ENCODE measurements around the gene SUCLG1. TPM values are rescaled to one million over a fixed set of nuclear protein-coding genes. Genes with fewer than 3 reads are reported as not detected.

The SUCLG1 gene
- total RNA-seq, 1 donor from 2014 or later, result 74.2 TPM

- no peak for DNase-seq (ENCODE audit: low read depth in 2 of 2)
These were observed 2.2 kb upstream of the SUCLG1 start for GRCh38 chr2:84461310-84461709.

GRCh38 chr2:84460670-84461069 is 1.6 kb upstream of the SUCLG1 start:
- DNase-seq (ENCODE audit: low read depth in 2 of 2), result no peak

DNA sequence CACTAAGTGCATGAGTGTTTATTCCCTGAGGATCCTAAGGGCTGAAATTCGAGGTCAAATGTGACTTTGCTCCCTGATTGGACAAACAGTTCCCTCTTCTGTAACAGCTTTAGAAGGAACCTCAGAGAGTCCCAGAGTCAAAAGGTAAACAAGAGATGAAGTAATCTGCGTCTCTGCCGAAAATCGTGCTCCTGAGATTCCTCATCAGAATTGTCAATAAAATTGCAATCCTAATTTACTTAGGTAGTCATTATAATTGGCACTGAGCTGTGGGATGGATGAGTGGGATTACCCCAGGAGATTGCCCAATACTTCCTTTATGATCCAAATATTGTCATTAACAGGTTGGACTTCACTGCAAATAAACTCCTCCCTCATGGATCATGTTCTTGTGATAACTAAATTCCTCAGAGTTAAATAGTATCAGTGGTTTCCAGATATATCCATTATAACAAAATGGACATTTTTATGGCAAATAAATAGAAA is 907 bp upstream of the SUCLG1 start:
- DNase-seq (ENCODE audit: low read depth in 2 of 2), result no peak

- DNase-seq (ENCODE audit: low read depth in 2 of 2), result peak in 1 of 2 donors; percentile 19
These were observed 496 bp downstream of the SUCLG1 start for GRCh38 chr2:84458551-84459017.

- DNase-seq (ENCODE audit: low read depth in 2 of 2), result no peak
These were observed 1.4 kb downstream of the SUCLG1 start for GRCh38 chr2:84457686-84458085.

DNA sequence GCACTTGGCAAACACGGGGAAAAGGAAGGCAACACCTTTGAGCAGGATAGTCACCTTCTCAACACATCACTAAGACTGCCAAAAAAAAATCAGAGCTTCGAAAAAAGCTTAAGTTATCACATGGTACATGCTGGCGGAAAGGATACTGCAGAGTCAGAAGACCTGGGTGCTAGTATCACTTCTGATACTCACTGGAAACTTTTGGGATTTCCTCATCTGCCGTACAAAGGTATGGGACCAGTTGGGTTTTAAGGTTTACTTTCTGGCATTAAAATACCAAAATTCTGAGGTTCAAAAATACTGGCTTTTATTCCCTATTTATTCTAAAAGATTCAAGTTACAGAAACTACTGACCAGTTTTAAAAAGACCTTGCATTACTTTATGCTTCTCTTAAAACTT is 2.9 kb downstream of the SUCLG1 start:
- no peak for DNase-seq (ENCODE audit: low read depth in 2 of 2)

DNA sequence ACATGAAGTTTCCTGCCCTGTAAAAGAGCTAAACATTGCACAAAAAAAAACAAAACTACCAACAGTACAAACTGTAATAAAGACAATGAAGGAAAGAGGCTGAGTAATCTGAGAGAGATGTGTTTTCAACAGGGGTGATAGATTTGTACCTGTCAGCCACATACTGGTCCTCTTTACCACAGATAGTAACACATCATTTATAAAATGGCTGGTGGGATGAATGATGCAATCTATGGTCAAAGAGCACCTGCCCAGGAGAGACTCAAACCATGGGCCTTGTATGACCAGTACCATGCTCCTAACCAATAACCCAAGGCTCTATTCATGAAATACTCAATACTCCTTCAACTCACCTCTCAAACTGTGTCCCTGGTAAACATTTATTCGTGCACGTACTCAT is 4.5 kb downstream of the SUCLG1 start:
- DNase-seq (ENCODE audit: low read depth in 2 of 2), result no peak

DNA sequence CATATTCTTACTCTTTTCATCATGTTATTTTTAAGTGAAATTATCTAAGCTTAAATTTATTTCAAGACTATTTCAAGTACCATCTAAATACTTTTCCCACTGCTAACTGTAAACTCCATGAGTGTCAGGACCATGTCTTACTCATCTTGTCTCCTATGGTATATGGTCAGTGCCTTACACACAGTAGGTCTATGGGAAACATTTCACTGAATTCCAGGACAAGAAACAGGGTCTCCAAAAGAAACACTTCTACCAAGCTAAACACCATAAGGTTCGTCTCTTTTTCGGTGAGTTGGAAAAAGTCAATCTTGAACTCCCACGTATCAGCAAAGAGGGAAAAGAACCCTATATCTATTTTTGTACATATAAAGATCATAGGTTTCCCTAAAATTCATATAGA is 6.5 kb downstream of the SUCLG1 start:
- DNase-seq (ENCODE audit: low read depth in 2 of 2), result no peak

- DNase-seq (ENCODE audit: low read depth in 2 of 2), result no peak
These were observed 7.5 kb downstream of the SUCLG1 start for GRCh38 chr2:84451579-84451978.

GRCh38 chr2:84450288-84451227 is 8.5 kb downstream of the SUCLG1 start:
- DNase-seq (ENCODE audit: low read depth in 2 of 2), result no peak

GRCh38 chr2:84449711-84450110 is 9.4 kb downstream of the SUCLG1 start:
- DNase-seq (ENCODE audit: low read depth in 2 of 2), result no peak

DNA sequence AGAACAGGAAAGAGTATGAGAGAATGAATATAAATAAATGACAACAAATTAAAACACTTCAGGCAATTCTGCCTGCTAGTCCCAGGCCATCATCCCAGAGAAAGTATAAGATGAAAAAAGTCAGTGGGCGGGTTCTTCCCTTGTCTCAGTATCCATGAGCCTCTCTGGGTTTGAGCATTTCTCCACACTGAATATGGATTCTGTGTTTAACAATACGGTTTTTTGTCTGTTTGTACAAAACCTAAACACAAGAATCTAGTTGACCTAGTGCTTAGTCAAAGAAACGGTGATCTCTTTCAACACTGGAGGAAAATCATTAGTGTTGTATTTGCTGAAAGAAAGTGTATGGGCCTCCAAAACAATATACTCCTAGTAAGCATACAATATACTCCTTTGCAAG is 10.0 kb downstream of the SUCLG1 start:
- DNase-seq (ENCODE audit: low read depth in 2 of 2), result no peak

DNA sequence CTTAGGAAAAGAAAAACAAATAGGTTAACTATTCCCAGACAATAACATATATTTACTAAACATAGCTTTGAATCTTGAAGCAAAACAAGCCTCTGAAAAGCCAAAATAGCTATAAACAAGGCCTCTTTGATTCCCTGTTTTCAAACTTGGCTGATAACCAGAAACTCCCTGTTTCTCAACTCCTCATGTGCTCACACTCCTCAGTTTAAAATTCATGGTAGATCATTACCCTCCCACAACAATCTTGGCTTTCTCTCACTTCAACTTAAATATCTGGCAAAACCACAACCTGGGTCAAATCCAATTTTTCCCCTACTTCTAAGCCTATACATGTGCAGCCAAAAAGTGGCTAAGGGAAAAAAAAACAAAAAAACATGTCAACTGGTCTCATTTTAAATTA is 15.6 kb downstream of the SUCLG1 start:
- no peak for DNase-seq (ENCODE audit: low read depth in 2 of 2)

- no peak for DNase-seq (ENCODE audit: low read depth in 2 of 2)
These were observed 16.2 kb downstream of the SUCLG1 start for GRCh38 chr2:84442888-84443287.

DNA sequence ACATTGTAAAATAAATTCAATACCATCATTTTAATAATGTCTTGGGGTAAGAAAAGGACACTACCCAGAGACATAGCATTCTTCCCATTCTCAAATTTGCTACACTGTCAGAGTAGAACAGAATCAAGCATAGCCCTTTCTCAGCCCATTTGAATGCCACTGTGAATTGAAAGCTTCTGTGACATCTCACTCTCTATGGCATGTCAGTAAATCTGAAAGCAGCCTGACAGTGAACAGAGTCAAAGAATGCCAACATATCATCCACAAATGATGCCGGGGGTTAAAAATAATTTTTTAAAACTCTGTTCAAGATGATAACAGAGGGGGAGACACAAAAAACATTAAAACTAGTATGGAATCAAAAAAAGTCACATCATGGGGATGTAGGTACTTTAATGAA is 17.6 kb downstream of the SUCLG1 start:
- no peak for DNase-seq (ENCODE audit: low read depth in 2 of 2)

DNA sequence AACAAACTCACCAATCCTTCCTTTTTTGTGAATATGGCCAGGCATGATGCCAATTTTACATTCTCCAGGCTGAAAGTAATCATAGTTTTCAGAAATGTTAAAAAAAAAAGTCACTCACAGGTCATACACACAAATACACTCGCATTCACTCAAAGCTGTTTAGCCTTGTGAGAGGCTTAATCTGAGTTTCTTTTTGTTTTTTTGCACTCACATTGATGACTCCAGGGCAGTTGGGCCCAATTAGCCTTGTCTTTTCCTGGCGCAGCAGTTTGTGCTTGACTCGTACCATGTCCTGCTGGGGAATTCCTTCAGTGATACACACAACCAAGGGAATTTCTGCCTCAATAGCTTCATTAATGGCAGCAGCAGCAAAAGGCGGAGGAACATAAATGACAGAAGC is 18.0 kb downstream of the SUCLG1 start:
- DNase-seq (ENCODE audit: low read depth in 2 of 2), result no peak

GRCh38 chr2:84435345-84436025 is 23.6 kb downstream of the SUCLG1 start:
- no peak for DNase-seq (ENCODE audit: low read depth in 2 of 2)

DNA sequence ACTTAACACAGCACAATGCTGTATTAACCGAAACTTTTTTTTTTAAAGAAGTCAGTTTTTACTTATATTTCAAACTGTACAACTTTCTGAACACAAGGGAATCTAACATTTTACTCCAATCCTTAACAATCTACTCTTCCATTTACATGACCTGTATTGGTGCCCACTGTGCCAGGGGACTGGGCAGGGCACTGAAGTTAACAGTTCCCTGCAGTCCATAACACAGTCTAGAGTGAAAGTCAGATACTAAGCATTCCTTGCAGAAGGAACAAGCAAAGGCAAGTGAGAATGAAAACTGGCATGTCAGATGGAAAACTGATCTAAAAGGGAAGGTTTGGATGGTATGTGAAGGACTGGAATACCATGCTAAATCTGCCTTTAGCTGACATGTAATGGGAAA is 29.8 kb downstream of the SUCLG1 start:
- no peak for DNase-seq (ENCODE audit: low read depth in 2 of 2)

GRCh38 chr2:84427235-84428138 is 31.6 kb downstream of the SUCLG1 start:
- no peak for DNase-seq (ENCODE audit: low read depth in 2 of 2)

- DNase-seq (ENCODE audit: low read depth in 2 of 2), result no peak
These were observed 33.8 kb downstream of the SUCLG1 start for GRCh38 chr2:84425310-84425709.

DNA sequence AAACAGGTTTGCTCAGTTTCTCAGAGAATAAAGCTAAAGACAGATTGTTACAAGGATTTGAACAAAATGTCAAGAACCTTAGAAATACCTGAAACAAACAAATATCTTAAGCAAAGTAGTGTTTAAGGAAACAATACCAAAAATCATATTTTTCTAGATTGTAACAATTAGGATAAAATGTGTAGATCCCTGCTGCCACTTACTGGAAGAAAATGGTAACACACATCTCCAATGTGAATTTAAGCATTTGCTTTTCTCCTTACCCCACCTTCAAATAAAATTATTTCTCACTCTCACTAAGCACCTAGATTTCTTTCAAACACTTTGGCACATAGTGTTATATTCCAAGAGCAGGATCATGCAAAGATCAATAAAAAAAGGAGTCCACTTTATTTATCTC is 34.9 kb downstream of the SUCLG1 start:
- DNase-seq (ENCODE audit: low read depth in 2 of 2), result peak in 1 of 2 donors; percentile 10

- DNase-seq (ENCODE audit: low read depth in 2 of 2), result no peak
These were observed 37.3 kb downstream of the SUCLG1 start for GRCh38 chr2:84421791-84422190.

Measured in dermis microvascular lymphatic vessel endothelial cell (primary cell).